GM12878 (cell line): ENCODE data around the gene NEDD8. TPM values are rescaled to one million over a fixed set of nuclear protein-coding genes. Genes with fewer than 3 reads are reported as not detected.

ENCODE experiments used
- ATAC-seq: fragments of 200-7000 bp; cut with Tn5 transposase; 3 replicates; pipeline ENCODE4 v1.9.1; 2020; ENCODE audit warnings: mild to moderate bottlenecking, moderate library complexity
- BruUV-seq: library from RNA; stranded (reverse); fragments of 400-500 nt; replicated peaks from 2 replicates; lab custom pipeline; 2021; lab: Mats Ljungman, UMichigan
- CTCF ChIA-PET: fragments of 300-600 bp; sonication (Branson Sonifier 250); formaldehyde crosslinking; extraction: SDS; loops from one replicate; lab custom pipeline; 2021; ENCODE audit warnings: inconsistent platforms; lab: Yijun Ruan, JAX
- POLR2A ChIA-PET: fragments of 350-600 bp; formaldehyde crosslinking; extraction: SDS; loops from one replicate; lab custom pipeline; 2021; ENCODE audit warnings: inconsistent platforms; lab: Charles Lee
- RAD21 ChIA-PET: fragments of 300-600 bp; sonication (Branson Sonifier 250); formaldehyde crosslinking; loops from one replicate; lab custom pipeline; 2023; ENCODE audit warnings: antibody characterized with exemption; ENCODE audit not compliant: unreplicated experiment; lab: Charles Lee
- SMC1A ChIA-PET: fragments of 300-600 bp; sonication (Branson Sonifier 250); formaldehyde crosslinking; loops from one replicate; lab custom pipeline; 2023; ENCODE audit not compliant: unreplicated experiment, uncharacterized antibody; lab: Charles Lee
- DNase-seq: peaks from one replicate; pipeline ENCODE4 v3.0.0-alpha.2; 2011; ENCODE audit warnings: low read depth, low spot score
- FAIRE-seq: peaks from 3 replicates; lab custom pipeline; 2011; peaks lifted over from hg19 to GRCh38; lab: Jason Lieb, UNC
- H2AFZ ChIP-seq: 2 replicates; pipeline ENCODE4 v1.6.0; 2011; ENCODE audit warnings: low read depth, low read length, control low read depth; ENCODE audit not compliant: control insufficient read depth
- H3K27ac ChIP-seq: 2 replicates; pipeline ENCODE4 v1.5.1; 2011; ENCODE audit warnings: control low read depth; ENCODE audit not compliant: control insufficient read depth, insufficient read depth
- H3K27me3 ChIP-seq, 2 experiments: replicated peaks in 1 of 2; 2 replicates each; pipeline versions ENCODE4 v1.6.0 to v1.6.1; 2011; ENCODE audit warnings: low read length in 1 of 2; ENCODE audit not compliant: control insufficient read depth in 2 of 2, insufficient read depth in 2 of 2
- H3K36me3 ChIP-seq, 2 experiments: 2 replicates each; pipeline ENCODE4 v1.5.1; 2011; ENCODE audit warnings: low read length in 1 of 2; ENCODE audit not compliant: control insufficient read depth in 2 of 2, insufficient read depth in 2 of 2
- H3K4me1 ChIP-seq: 2 replicates; pipeline ENCODE4 v1.6.1; 2011; ENCODE audit warnings: mild to moderate bottlenecking, low read length, moderate library complexity, mixed read lengths; ENCODE audit not compliant: control insufficient read depth, insufficient read depth
- H3K4me2 ChIP-seq: 2 replicates; pipeline ENCODE4 v1.6.0; 2011; ENCODE audit warnings: control low read depth; ENCODE audit not compliant: control insufficient read depth, insufficient read depth
- H3K4me3 ChIP-seq: fragments of 200-600 bp; sonication (generic); 2 replicates; pipeline ENCODE4 v1.5.1; 2016
- H3K79me2 ChIP-seq: 2 replicates; pipeline ENCODE4 v1.6.0; 2011; ENCODE audit warnings: low read length; ENCODE audit not compliant: control insufficient read depth, insufficient read depth
- H3K9ac ChIP-seq: 2 replicates; pipeline ENCODE4 v1.8.0; 2011; ENCODE audit warnings: low read length, control low read depth, mixed read lengths; ENCODE audit not compliant: control insufficient read depth, insufficient read depth
- H3K9me3 ChIP-seq: replicated peaks from 3 replicates; pipeline ENCODE4 v1.5.1; 2011; ENCODE audit warnings: mild to moderate bottlenecking, low read length; ENCODE audit not compliant: control insufficient read depth, insufficient read depth
- H4K20me1 ChIP-seq: 2 replicates; pipeline ENCODE4 v1.6.0; 2011; ENCODE audit not compliant: control insufficient read depth, insufficient read depth
- NBN ChIP-seq: fragments of 450-650 bp; IDR thresholded peaks from 2 replicates; pipeline ENCODE4 v1.6.1; 2016
- TBL1XR1 ChIP-seq: IDR thresholded peaks from 2 replicates; pipeline ENCODE4 v1.6.1; 2012; ENCODE audit warnings: low read depth, low read length, improper control_type of control experiment
- WGBS: methylation state at CpG from one replicate; pipeline ENCODE4 v1.1.6; 2016; ENCODE audit warnings: low lambda C conversion rate; ENCODE audit not compliant: insufficient replicate concordance, insufficient coverage; ENCODE audit errors: missing lambda C conversion rate; 5-methylcytosine and 5-hydroxymethylcytosine counted together
- in situ Hi-C: fragments of 300-500 bp; cut with MboI; formaldehyde crosslinking; loops from 9 replicates; pipeline ENCODE4 v1.14.3; 2018; ENCODE audit warnings: mixed read lengths
- intact Hi-C: fragments of 100-400 bp; cut with micrococcal nuclease; formaldehyde crosslinking; loops from one replicate; pipeline ENCODE4 v1.14.2; 2022; ENCODE audit not compliant: unreplicated experiment
- polyA plus RNA-seq, 11 experiments: library from polyadenylated mRNA; depleted of rRNA in 4 of 11; unstranded in 6 of 11; stranded (reverse) in 5 of 11; fragments of >200 nt; fragmentation: Nextera tagmentation in 4 of 11; fragmentation: Illumina TruSeq in 1 of 11; extraction: Ambion mirVana in 4 of 11; extraction: Trizol in 1 of 11; gene quantifications; 1 replicate in 1 of 11; 2 replicates in 10 of 11; pipeline versions ENCODE4 v1.2.1 to v1.2.3, GENCODE V29; 2011 to 2016; ENCODE audit warnings: inconsistent platforms in 2 of 11, missing spikeins in 2 of 11, low read depth in 1 of 11
- total RNA-seq, 4 experiments: library from RNA; depleted of rRNA in 3 of 4; stranded (reverse); fragments of >200 nt in 3 of 4; fragmentation: Illumina TruSeq in 1 of 4; extraction: Trizol in 1 of 4; gene quantifications; 2 replicates each; pipeline versions ENCODE4 v1.2.1 to v1.2.3, GENCODE V29; 2013 to 2021

NEDD8 gene
- total and polyA plus RNA-seq, 10 of the 15 experiments (the other 5 are each of a cell fraction or from before 2014, with no cell fraction given): 164 to 991 (median 300) TPM

DNA sequence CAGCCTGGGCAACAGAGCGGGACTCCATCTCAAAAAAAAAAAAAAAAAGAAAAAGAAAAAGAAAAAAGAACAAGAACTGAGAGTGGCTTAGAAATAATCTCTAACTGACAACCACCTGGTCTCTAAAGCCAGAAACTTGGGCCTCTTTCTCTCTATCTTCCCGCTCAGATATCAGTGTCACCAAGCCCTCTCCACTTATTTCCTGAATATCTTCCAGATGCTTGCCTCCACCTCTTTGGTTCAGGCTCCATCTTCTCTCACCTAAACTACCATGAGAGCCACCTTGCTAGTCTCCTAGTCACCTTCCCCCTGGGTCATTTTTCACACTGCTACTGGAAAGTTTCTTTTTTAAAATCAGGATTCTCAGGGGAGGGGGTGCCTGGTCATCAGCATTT, 35.1 kb downstream of the NEDD8 start:
- no peak for DNase-seq
- H3K4me2 ChIP-seq: peak overlapping the region; percentile 90
- peak overlapping the region; percentile 68 for H3K4me3 ChIP-seq
- H3K27ac ChIP-seq: peak overlapping the region; percentile 96
- WGBS: 5% methylated on average over 1 of the region's 2 CpGs
- ChIA-PET CTCF (interaction anchor here (1.8 kb wide), 1 partner anchor 35 kb away, joined by 7 read pairs; the partner anchor contains the start of gene IRF9), POLR2A (interaction anchor here (0.8 to 3.9 kb wide), 9 partner anchors 13 to 82 kb away, joined by 3 to 50 read pairs (median 6); partner anchors contain the start of genes CHMP4A, GMPR2, IRF9 and NEDD8), RAD21 (interaction anchor here (1.4 to 2.4 kb wide), 2 partner anchors 36 to 111 kb away, joined by 3 to 9 read pairs; partner anchors contain the start of genes CIDEB and IRF9), SMC1A (interaction anchor here (1.2 to 2.5 kb wide), 3 partner anchors 11 to 101 kb away, joined by 3 to 10 read pairs (median 8); partner anchors contain the start of gene TINF2)
- intact Hi-C loops: no loop called here
- TF ChIP-seq TBL1XR1 (no peak), NBN (0 out of 2 replicates have a peak, but pooled peaks have one; percentile 16)
- no peak for ATAC-seq
- peaks cover 0 to 4% of the 10 kb centered on the region in 2 experiments; a peak in 2 of 4 replicates for H3K36me3 ChIP-seq
- no peak overlapping the region for H2AFZ ChIP-seq
- FAIRE-seq: no peak
- in situ Hi-C loops: no loop called here
- H3K79me2 ChIP-seq: peaks cover 48% of the 10 kb centered on the region
- peak overlapping the region; percentile 92 for H3K9ac ChIP-seq
- peaks cover 2% of the 10 kb centered on the region; the same call in 2 of the 3 replicates for H3K9me3 ChIP-seq
- no TSS peak for BruUV-seq
- H3K4me1 ChIP-seq: peaks cover 15% of the 10 kb centered on the region
- H3K27me3 ChIP-seq: no peaks in the 10 kb centered on the region
- H4K20me1 ChIP-seq: no peaks in the 10 kb centered on the region
